Gastroesophageal sphincter (tissue), 4 donors: ENCODE measurements around the gene MDH1B. TPM values are rescaled to one million over a fixed set of nuclear protein-coding genes. Genes with fewer than 3 reads are reported as not detected.

ENCODE experiments used
- small RNA-seq, 4 donors: library from RNA; depleted of rRNA; stranded (forward); fragments of <200 nt; gene quantifications; one replicate each; pipeline ENCODE3, GENCODE V24; 2016
- total RNA-seq, 4 donors: library from RNA; depleted of rRNA; stranded (reverse); fragments of >200 nt; gene quantifications; one replicate each; pipeline ENCODE4 v1.1.0, GENCODE V29; 2016

The MDH1B gene
- total RNA-seq, 4 donors from 2014 or later = 0.77 to 2.3 (median 1.2) TPM; not detected in 1

Small RNA genes lying within 50 kb of the gene (small RNA-seq; reads per million reads assigned to genes)
- gene MIR3130-2 (0 to 0.27 (median 0) reads per million in 4 donors), gene RF00019 (0 reads per million in 4 donors)

Other genes starting within 250 kb of the MDH1B start
- not detected for gene FAM237A, start 122.8 kb downstream of the MDH1B start, total RNA-seq
- gene DYTN, start 46.9 kb downstream of the MDH1B start, total RNA-seq = not detected
- 10 to 100 TPM; 24.1 to 41.2 (median 31.8) TPM for gene FASTKD2, start 278 bp upstream of the MDH1B start, total RNA-seq
- 1 to 10 TPM in 3 of 4 donors, under 1 TPM in 1; 0.27 to 2.0 (median 1.9) TPM for gene CPO, start 174.2 kb upstream of the MDH1B start, total RNA-seq